GM18858 (cell line): Measurements from ENCODE around the gene PYGL.
"Not testable (repeated sequence)": the region's sequence is repeated elsewhere in the genome, so short reads cannot be mapped to it uniquely, and the experiment has no call there.

Experiments used
- ATAC-seq: cut with Tn5 transposase; IDR thresholded peaks from one replicate; pipeline ENCODE4 v1.9.1; 2021; ENCODE audit not compliant: unreplicated experiment

The PYGL gene

DNA sequence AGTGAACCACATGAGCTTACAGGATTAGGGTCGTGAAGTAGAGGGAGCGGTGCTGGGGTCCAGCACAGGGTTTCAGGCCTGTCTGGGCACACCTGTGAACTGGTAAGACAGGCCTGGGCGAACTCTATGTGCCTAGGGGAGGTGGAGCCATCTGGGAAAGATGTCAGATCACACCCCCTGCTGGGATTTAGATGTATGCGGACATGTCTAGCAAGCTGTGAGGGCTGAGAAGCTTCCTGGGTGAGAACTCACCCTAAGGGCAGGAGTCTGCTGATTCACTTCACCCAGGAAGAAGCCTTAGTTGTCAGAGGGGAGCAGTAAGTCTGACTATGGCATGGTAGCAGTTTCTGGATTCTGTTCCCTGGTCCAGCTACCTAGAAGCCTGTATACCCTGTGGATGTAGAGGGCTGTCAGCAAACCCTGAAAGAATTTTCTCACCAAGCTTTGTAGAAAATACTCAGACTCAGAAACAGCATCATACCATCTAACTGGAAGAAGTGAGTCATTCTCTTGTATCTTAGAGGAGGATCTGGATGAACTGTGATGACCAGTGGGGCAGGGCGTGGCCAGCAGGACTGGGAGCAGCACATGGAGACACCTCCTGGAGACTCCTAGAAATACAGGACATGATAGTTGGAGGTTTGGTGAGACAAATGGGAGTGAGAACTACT, 11.2 kb upstream of the PYGL start:
- ATAC-seq = no peak

DNA sequence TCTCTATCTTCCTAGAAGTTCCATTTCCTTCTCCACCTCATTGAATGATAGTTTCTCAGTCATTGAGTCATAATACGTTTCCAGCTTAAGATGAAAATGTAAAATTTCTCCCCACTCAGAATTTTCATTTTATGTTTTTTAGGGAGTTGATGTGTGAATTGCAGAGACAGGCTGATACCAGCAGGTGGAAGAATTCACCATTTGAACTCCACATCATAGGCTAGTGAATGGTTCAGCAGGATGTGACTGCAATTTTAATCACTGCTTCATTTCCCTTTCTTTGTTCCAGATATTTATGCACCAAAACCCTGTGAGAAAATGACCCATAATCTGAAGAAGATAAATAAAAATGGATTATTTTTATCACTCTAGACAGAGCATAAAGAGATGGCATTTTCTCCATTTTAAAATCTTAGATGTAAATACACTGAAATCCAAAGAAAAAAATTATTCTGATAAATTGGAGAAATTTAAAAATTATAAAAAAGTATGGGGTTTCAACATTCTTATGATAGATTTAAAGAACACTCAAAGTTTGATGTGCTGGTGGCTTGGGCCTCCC, 10.6 kb upstream of the PYGL start:
- no peak for ATAC-seq

DNA sequence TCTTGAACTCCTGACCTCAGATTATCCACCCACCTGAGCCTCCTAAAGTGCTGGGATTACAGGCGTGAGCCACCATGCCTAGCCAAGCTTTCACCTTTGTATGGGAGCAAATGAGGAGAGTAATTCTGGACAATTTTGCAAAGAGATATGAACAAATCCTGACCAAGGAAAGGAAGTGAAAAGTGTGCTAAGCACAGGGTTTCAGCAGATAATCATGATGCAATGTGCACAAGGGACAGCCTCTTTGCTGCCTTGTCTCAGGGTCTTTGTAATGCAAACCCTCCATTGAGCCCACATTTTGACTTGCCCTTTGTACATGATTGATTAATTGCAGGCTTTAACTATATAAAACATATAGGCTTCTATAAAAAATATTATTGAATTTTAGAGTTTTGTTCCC, 9.2 kb upstream of the PYGL start:
- no peak for ATAC-seq

DNA sequence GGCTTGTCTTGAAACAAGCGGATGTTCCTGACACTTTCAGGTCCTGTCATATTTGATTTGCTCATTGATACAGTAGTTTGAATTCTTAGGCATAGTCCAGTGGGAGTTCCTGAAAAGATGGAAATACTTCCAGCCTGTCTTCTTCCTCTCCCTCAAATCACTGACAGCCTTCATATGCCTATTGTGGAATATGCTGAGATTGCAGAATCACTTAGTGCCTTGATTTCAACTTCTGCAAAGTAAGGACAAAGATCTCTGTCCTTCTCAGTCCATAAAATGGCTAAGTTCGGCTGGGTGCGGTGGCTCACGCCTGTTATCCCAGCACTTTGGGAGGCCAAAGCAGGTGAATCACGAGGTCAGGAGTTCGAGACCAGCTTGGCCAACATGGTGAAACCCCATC, 6.7 kb upstream of the PYGL start:
- no peak for ATAC-seq

DNA sequence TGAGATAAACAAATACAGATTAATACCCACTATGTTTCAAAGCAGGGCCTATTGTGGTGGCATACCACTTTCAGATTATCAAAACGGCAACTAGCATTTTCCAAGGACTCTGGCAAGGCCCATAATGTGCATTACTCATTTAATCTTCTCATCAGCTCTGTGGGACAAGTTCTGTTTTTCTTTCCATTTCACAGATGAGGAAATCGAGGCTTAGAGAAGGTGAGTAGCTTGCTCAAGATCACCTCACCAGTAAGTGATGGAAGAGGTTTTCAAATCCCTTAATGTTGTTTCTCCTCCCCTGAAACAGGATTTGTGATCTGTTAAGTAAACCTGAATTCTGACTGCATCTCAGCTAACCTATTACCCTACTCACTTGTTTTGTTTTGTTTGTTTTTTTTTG, 3.9 kb upstream of the PYGL start:
- ATAC-seq = no peak

DNA sequence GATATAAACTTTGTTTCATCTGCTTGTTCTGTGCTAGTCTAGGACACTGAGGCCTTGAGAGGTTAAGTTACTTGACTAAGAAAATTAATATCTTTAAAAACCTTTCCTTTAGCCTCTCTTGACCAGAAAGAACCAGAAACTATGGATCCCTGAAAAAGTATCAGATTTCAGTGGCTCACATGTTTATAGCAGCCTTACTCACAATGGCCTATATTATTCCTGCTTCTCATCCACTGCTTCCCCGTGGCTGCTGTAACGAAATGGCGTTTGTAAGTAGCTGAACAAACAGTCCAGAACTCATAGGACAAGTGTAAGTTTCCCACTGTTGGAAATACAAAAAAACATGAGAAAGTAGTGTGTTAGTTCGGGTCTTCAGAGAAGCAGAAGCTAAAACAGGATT, 3.2 kb upstream of the PYGL start:
- ATAC-seq = no peak

DNA sequence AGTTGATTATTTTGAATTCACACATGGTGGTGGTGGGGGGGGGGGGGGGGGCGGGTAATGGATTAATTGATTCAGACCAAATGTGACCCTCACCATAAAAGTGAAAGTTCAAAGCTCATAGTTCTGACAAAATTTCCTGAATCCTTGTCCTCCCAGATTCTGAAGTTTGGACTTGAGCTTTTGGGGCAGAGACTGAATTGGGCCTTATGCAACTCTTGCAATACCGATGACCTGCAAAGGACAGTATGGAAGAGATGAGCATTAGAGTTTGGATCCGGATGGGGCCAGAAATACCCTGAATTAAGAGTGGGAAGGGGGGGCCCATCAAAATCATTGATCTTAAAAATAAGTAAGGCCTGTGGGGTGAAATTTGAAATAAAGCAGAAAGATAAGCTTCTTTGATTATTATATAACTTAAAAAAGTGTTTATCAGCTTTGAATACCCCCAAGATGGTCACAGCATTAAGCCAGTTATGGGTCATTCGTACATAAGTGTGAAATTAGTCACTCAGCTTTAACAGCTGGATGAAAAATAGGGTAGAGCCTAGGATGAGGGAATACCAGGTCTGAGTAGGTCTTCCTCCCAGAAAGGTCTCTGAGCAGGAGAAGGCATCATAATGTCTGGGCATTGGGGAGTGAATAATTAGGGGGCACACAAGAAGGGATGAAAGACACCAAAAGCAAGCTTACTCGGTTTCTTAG, 2.1 kb upstream of the PYGL start:
- ATAC-seq = no peak

DNA sequence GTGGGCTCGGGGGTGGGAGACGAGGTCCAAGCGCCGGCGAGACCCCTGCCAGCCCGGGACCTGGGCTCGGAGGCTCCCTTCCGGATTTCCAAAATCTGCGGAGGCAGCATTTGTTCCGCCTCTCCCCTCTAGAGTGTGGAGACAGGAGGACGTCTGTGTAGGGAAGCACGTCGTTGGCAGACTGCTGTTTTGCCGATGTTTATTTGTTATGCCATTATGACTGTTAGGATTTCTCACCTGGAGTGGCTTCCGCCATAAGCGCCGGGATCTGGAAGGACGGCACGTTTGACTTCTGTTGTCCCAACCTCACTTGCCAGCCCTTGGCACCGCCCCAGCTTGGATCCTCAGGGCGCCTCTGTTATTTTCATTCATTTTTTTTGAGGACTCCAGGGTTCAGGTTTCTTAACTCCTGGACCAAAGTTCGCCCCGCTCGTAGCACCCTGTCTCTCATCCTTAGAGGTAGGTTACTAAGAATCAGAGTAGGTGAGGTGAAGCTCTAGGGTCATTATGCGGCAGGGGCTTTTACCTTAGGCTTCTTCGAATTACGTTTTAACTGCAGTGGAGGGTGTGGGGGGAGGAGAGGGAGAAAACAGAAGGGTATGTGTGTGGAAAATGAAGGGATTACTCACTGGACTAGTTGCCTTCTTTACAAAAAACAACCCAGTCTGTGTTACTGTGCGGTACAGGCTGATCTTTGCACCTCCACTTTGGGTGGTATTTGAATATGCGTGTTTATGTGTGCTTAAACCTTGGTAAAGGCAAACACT, 547 bp upstream of the PYGL start:
- ATAC-seq = no peak

DNA sequence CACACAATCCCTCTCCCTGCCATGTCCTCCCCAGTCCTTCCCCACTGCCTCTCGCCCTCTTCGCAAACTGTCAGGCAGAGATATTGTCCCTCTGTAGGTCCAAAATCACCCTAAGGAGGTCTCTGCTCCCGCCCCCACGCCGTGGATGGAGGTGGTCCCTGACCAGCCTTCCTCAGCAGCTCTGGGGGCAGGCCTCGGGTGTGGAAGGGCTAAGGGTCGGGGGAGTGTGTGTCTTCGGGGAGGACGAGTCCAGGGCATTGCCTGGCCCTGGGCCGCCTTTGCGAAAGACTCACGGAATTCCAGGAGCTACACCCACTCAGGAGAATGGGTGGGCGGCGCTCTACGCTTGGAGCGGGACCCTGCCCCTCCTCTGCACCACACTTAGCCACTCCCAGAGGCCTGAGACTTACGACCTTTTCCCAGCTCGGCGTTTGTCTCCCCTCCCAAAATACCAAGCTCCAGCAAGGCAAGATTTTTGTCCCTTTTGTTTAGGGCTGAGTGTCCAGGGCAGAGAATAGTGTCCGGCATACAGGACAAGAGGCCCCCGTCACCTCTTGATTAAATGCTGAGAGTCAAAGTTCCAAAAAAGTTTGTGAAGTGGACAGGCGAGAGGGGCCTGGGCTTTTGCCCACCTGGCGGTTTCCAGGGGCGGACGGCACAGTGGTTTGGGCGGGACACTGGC, 881 bp downstream of the PYGL start:
- ATAC-seq = no peak

DNA sequence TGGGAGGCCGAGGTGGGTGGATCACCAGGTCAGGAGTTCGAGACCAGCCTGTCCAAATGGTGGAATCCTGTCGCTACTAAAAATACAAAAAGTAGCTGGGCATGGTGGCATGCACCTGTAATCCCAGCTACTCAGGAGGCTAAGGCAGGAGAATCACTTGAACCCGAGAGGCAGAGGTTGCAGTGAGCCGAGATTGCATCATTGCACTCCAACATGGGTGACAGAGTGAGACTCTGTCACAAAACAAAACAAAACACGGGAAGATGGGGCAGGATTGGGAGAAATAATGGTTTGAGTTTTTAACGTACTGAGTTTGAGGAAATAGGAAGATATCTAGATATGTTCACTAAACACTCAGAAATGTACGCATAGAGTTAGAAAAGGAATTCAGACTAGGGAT, 2.6 kb downstream of the PYGL start:
- not testable (repeated sequence) for ATAC-seq

DNA sequence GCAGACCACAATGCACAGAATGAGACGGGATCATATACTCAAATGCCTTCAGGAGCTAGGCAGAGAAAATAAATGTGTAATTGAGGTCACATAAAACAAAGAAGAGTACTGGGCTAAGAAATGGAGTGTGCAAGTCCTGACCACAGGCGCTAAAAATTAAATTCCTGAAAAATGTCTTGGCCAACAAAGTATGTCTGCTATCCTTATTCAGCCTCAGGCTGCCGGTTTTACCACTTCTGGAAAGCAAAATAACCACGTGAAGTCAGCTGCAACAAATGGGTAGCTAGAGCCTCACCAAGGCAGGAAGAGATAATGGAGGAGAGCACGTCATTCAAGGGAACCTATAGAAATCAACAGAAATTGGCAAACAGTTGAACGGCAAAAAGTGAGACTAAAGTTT, 3.1 kb downstream of the PYGL start:
- no peak for ATAC-seq

DNA sequence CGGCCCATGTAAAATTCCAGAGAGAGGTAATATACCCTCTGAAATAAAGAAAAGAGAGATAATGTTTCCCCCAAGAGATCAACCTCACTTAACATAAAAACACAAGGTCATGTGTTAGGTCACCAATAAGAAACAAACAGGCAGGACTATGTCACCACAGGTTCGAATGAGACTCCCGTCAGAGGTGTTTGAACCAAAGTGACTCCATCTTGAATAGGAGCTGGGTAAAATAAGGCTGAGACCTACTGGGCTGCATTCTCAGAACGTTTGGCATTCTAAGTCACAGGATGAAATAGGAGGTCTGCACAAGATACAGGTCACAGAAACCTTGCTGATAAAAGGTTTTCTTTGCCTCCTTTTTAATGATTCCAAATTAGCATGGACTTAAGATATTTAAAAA, 6.5 kb downstream of the PYGL start:
- ATAC-seq = no peak

DNA sequence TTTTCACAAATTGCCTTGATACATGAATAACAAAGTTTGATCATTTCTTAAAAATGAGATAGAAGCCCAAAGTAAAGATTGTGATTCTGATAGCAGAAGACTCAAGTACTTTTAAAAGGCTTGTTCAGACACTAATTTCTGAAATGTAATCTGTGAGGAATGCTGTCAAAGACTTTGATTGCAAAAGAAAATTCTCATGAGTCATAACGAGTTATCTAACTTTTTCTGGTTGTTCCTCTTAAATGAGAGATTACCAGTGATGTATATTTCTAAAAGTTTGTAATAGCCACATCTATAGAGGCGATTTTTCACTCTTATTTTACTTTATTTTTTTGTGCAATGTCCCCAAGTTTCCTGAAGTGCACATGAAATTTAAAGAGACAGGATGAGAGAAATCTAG, 7.0 kb downstream of the PYGL start:
- no peak for ATAC-seq

DNA sequence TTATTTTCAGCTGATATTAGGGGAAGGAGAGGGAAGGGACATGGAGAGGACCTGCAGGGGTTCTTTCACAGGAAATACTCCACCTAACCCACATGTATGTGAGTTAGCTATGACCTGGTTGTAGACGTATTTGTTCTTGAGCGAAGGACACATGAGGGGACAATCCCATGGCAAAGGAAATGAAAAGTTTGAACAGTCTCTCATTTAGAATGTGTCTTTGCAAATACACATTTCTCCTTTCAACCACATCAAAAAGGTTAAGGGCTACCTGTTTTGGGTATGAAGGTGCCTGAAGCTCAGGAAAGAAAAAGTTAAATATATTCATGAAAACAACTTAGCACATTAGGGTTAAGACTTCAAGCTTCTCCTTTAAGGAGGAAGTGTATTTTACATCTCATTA, 7.4 kb downstream of the PYGL start:
- ATAC-seq = no peak

DNA sequence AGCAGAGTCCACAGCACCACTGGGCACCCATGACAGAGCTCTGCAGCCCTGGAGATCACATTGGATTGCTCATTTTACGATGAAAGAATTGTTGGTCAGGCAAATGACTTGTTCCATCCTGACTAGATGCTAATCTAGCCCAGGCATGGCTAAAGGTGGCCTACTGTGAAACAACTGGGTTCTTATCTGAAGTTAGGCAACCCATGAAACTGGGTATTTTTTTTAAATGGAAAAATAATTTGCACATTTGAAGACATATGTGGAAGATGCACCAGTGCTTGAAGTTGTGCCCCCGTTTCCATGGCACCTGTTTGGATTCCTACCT, 8.3 kb downstream of the PYGL start:
- ATAC-seq = no peak

DNA sequence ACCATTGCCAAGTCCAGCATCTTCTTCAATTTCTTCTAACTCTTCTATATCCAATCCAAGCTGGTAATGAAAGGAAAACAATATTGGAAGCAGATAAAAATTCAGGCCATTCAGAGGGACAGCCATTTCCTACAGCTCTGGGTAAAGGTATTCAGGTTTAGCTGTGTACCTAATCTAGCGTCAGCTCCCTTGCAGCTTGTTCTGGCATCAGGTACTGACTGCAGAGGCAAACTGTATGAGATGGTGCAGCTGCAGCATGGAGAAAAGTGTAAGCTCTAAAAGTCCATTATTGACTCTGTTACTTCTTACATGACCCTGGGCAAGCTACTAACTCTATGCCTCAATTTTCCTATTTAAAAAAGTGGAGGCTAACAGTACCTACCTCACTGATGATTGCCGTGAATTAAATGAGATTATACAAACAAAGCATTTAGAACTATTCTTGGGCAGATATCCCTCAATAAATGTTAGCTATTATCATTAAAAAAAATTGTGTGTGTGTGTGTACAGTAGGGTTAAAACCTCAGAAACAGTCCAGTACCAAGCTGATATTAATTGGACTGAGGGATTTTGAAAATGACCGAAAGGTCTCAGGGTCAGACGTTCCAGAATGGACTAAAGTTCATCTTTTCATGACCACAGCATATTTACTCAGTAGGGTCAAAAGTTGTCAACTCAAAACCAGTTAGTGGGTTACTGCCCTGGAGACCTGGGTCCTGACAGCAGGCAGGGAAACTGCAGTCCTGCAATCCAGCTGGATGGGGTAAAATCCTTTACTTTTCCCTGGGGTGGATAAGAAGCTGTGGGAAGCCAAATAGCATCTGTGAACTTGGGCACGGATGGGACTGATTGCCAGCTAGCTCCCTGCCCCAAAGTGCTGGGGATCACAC, 8.9 kb downstream of the PYGL start:
- ATAC-seq = no peak

DNA sequence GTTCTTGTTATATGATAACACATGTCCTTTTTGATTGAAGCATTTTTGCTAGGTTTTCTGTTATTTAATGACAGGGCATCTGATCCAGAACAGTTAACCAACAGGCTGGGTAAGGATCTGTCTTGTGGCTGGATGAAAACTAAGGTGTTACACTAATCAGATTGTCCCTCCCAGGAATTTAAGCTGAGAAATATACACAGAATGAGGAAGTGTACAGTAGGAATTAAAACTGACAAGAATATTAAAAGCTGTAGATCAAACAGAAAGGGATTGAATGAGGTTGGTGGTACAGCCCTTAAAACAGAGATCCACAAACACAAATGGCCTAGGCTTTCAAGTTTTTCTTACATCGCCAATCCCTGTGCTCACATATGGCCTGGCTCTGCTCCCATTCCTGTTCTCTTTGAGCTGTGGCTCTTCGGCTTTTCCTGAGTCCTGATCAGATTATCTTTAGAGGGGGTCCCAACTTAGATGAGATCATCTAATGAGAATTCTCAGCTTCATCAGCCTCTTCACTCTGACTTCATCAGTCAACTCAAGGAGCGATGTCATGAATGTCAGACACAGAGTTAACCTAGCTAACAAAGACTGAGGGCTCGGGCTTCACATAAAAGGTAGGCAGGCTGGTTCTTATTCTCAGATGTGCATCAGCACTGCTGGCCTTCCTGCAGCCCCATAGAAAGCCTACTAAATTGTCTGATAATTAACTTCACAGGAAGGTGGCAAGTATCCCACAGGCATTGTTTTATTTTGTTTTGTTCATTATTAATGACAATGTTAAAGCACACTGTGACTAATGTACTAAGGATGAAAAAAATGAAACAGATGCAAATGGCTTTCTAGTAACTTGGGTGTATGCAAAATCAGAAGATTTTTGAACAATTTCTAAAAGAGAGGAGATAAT, 11.4 kb downstream of the PYGL start:
- ATAC-seq = no peak

DNA sequence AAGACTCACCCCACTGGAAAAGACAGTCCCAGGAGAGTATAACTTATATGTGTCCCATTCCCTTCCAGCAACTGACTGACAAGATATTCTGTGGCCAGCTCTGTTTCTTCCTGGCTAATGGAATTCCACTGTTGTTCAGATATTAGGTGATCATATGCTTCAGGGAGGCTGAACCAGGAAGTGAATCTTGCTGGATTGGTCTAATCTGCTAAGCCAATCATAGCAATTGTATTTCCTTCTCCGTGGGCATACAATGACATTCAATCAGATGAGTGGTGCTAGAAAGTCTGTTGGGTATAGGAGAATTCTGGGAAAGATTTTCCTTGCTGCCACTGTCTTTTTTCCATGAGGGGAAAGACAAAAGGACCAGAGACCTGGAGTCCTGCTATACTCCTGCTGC, 12.1 kb downstream of the PYGL start:
- ATAC-seq = no peak

DNA sequence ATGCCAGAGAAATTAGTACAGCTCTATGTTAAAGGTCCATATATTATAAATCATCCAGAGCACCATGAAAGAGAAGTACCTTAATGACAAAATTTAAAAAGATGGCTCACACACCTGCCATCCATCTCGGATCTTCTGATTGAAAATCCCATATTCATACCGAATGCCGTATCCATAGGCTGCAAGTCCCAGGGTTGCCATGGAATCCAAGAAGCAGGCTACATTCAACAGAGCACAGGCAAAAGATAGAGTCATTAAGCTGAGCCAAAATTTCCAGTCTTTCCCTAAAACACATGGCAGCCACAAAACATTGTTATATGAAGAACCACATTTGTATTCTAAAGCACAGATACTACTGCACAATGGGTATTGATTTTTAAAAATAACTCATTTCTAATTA, 12.7 kb downstream of the PYGL start:
- no peak for ATAC-seq

DNA sequence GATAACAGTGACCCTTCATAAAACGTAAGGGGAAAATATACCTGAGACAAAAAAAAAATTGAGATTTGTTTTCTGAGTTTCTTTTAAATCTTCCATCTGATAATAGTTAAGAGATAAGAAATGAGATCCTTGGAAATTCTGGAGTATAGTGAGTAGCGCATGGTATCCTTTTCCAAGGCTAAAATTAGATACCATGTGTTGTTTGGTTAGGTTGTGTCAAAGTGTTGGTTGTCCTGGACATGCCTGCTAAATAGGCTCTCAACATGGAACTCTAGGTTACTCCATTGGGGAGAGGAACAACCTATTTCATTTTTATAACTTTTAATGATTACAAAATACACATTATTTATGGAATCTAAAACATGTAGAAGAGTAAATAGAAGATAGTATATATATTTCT, 14.8 kb downstream of the PYGL start:
- ATAC-seq = no peak
